Activated CD4-positive, alpha-beta T cell treated with anti-CD3 and anti-CD28 coated beads, Interleukin-2, amount 50 U/mL, for 1 hour (primary cell): ENCODE results near the gene TRIM63.

Source experiments
- DNase-seq: peaks from one replicate; pipeline ENCODE4 v3.0.0-alpha.2; 2020

The TRIM63 gene

DNA sequence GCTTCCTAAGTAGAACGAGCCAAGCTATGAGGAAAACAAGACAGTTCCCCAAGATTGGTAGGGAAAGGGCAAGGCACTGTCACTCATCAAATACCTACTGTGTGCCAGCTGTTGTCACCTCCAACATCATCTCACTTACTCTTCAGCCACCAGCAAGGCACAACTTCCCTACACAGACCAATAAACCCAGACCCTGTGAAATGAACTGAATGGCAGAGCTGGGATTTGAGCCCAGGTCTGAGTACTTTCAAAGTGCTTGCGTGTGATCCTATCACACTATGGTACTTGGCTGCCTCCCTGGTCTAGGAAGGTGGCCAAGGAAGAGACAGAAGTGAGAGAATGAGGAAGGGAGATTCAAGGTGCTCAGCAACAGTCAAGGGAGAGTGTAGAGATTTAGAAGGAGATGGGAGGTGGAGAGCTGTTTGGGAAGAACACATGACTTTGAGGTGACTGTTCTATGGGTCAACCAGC is 16.7 kb upstream of the TRIM63 start:
- no peak for DNase-seq

- DNase-seq = no peak
Measured at GRCh38 chr1:26083208-26083607, 15.8 kb upstream of the TRIM63 start.

DNA sequence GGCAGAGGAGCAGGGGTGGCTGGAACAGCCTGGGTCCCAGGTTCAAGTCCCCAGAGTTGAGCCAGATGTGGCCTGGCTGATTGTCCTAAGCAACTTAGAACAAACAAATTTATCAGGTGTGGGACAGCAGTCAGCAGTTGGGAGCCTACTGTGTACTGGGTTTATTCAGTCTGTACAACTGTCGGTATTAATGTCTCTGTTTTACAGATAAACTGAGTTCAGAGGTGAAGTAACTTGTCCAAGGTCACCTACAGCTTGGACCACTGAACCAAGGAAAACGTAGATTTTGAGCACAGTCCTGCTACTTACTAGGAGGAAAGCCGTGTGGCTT is 14.6 kb upstream of the TRIM63 start:
- no peak for DNase-seq

GRCh38 chr1:26081267-26082019 is 14.0 kb upstream of the TRIM63 start:
- no peak for DNase-seq

DNA sequence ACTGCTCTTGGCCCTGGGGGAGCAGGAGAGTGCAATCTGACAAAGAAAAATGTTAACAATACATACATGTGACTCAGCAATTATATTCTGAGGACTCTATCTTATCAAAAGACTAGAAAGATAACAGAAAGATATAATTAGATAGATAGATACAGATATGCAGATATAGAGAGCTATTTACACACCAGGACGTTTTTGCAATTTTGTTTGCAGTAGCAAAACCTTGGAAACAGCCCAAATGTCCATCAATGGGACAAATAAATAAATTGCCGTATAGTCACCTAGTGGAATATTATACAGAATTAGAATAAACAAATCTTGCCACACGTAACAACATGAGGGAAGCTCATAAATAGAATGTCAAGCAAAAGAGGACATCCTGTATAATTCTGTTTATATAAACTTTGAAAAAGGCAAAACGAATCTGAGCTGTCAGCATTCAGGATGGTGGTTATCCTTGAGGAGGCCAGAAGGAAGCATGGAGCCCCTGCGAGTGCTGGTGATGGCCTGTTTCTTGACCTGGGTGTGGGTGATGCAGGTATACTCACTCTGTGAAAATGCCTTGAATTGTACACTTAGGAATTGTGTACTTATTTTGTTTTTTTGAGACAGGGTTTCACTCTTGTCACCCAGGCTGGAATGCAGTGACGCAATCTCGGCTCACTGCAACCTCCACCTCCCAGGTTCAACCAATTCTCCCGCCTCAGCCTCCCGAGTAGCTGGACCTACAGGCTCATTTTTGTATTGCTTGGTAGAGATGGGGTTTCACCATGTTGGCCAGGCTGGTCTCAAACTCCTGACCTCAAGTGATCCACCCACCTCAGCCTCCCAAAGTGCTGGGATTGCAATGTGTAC is 12.8 kb upstream of the TRIM63 start:
- no peak for DNase-seq

- DNase-seq = no peak
Measured at GRCh38 chr1:26079178-26079563, 11.7 kb upstream of the TRIM63 start.

DNA sequence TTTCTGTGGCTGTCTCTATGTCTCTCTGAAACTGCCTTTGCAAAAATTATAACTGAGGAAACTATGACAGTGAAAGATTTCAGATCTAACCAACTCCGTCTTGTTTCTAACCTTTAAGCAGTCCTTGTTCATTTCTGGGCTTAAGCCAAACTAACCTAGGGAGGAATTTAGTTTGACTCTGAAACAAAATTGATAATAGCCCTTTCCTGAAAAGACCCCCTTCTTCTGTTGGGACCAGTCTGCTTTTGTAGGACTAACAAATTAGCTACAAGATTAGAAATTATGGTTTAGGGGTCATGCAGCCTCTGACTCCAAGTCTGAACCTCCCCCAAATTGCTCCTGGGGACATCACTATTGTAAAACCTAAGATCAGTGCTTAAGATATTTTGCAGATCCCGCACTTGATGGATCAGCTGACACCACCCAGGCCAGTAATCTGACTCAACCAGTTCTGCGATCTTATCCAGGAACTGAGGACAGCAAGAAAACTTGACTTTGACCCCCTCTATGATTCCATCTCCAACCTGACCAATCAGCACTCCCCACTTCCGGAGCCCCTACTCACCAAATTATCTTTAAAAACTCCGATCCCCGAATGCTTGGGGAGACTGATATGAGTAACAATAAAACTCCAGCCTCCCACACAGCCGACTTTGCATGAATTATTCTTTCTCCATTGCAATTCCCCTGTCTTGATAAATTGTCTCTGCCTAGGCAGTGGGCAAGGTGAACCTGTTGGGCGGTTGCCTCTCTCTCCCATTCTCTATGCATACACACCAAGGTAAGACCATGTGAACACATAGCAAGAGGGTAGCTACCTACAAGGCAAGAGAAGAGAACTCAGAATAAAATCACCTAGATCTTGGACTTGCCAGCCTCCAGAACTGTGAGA is 11.1 kb upstream of the TRIM63 start:
- DNase-seq = no peak

DNA sequence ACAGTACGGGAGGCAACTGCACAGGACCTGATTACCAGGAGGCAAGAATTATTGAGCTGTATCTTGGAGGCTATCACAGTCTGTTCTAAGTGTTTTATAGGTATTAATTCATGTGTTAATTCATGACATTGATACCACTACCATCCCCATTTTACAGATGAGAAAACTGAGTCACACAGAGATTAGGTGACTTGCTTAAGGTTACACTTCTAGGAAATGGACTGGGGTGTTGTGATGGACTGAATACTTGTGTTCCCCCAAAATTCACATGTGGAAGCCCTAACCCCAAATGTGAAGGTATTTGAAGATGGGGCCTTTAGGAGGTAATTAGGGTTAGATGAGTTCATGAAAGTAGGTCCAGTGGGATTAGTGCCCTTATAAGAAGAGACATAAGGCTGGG is 10.1 kb upstream of the TRIM63 start:
- no peak for DNase-seq

GRCh38 chr1:26075421-26076144 is 8.2 kb upstream of the TRIM63 start:
- DNase-seq = no peak

DNA sequence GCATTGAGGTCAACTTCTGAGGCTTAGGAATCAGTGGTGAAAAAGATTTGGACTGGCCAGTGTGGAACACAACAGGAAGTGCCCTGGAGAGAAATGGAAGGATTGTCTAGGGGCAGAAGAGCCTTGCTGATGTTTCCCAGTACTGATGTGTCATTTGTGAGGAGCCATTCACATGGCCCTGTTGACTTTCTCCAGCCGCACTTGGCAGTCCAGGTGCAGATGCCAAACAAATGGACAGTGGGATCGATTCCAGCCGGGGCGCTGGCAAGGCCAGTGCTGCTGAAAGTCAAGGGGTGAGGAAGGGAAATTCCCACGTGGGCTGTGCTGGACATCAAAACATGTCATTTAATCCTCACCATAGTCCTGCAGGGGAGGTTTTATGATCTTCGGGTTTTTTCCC is 4.9 kb upstream of the TRIM63 start:
- no peak for DNase-seq

DNA sequence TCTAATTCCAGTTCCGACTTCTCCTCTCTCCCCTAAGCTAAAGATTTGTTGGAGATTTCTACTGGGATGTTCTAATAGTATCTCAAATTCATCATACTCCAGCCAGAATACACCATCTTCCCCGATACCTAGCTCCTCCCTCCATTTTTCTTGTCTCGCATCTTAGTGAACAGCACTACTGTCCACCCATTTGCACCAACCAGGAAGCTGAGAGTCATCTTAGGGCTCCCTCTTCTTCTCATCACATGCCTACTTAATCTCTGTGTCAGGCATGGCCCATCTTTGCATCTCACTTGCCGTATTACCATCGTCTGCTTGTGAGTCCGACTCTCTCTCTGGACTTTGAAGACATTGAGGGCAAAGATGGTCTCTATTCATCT is 3.5 kb upstream of the TRIM63 start:
- DNase-seq = no peak

- DNase-seq = no peak
Measured at GRCh38 chr1:26070296-26070962, 3.0 kb upstream of the TRIM63 start.

- no peak for DNase-seq
Measured at GRCh38 chr1:26069941-26070295, 2.5 kb upstream of the TRIM63 start.

GRCh38 chr1:26066857-26067256 is 573 bp downstream of the TRIM63 start:
- no peak for DNase-seq

- DNase-seq = no peak
Measured at GRCh38 chr1:26066160-26066559, 1.3 kb downstream of the TRIM63 start.

- DNase-seq = no peak
Measured at GRCh38 chr1:26064553-26064952, 2.9 kb downstream of the TRIM63 start.

DNA sequence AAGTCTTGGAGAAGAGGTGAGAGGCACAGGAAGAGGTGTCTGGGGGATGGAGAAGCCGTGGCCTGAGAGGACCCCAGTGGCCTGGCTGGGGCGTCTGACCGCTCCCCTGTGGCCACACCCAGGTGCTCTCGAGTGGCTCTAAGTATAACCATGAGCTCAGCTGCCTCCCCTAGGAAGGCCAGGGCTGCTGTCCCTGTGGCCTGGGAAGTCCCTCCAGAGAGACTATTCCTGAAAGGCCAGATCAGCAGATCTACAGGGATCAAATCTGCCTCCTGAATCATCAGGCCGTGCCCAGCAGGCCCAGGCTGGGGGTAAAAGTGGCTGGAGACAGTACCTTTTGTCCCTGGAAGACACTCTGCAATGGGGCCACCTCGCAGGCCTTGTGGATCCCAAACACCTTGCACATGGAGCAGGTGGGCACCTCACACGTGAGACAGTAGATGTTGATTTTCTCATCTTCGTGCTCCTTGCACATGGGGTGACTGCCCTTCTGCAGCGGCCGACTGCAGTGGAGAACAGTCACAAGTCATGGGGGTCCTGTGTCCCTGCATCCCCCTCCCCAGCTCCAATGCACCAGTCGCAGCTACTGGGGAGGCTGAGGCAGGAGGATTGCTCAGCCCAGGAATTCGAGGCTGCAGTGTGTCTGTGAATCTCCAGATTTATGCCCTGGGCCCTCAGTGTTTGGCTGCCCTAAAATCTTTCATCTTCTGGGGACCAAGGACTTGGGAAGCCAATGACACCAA is 6.4 kb downstream of the TRIM63 start:
- DNase-seq = no peak

GRCh38 chr1:26059906-26060305 is 7.5 kb downstream of the TRIM63 start:
- DNase-seq = no peak

- DNase-seq = no peak
Measured at GRCh38 chr1:26058052-26058595, 9.3 kb downstream of the TRIM63 start.

DNA sequence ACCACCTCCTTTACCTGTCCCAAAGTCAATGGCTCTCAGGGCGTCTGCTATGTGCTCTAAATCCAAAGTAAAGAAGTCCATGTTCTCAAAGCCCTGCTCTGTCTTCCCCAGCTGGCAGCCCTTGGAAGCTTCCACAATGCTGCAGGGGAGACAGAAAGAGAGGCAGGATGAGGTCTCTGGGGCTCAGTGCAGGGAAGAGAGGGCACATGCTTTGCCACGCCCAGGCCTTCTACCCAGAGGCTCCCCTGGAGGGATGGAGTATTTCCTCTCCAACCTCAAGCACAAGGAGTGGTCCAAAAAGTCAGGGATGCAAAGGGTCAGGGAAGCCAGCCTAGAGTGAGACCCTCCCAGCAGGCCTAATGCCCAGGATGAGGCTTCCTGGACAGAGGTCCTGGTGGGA is 10.2 kb downstream of the TRIM63 start:
- no peak for DNase-seq

DNA sequence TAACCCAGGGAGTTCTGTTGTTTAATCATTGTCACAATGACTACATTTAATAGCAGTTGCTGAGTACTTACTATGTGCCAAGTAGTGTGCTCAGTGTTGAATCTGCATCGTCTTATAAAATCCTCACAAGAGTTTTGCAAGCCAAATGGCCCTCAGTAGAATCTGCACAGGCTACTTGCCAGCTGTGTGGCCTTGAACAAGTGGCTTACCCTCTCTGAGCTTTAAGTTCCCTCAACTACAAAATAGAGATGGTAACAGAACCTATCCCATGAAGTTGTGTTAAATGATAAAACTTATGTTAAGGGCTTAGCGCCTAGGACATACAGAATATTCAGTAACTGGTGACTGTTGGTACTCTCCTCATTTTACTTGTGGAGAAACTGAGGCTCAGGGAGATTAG is 12.4 kb downstream of the TRIM63 start:
- DNase-seq = no peak
